ENCODE data around the gene FFAR3. TPM values are rescaled to one million over a fixed set of nuclear protein-coding genes. Genes with fewer than 3 reads are reported as not detected.

The FFAR3 gene
- total and polyA plus RNA-seq, 2 of the 13 experiments (the other 11 are each of a cell fraction or from before 2014, with no cell fraction given), result not detected

- no peak for TF ChIP-seq ZKSCAN8 (CRISPR knock-in tag; IDR thresholded peaks at IDR 0.05; ENCODE audit: borderline replicate concordance)
- TF ChIP-seq ZNF329 (CRISPR knock-in tag; IDR thresholded peaks at IDR 0.05; ENCODE audit: low read depth), result no peak
- TF ChIP-seq ZNF343 (CRISPR knock-in tag; IDR thresholded peaks at IDR 0.05), result no peak
- TF ChIP-seq PHF8 (CRISPR knock-in tag; IDR thresholded peaks at IDR 0.05), result no peak
- 0 out of 2 replicates have a peak, but pooled peaks have one; percentile 32 for TF ChIP-seq SIN3A (IDR thresholded peaks at IDR 0.05; ENCODE audit: borderline replicate concordance, low read depth, low read length)
- TF ChIP-seq MTA1 (CRISPR knock-in tag; IDR thresholded peaks at IDR 0.05; ENCODE audit: borderline replicate concordance), result peak; percentile 31; the same call in 1 of the 2 replicates
- no peak for TF ChIP-seq NFIB (CRISPR knock-in tag; IDR thresholded peaks at IDR 0.05; ENCODE audit: borderline replicate concordance)
- TF ChIP-seq FOXK1 (CRISPR knock-in tag; IDR thresholded peaks at IDR 0.05; ENCODE audit: borderline replicate concordance, low read depth), result no peak
- TF ChIP-seq PAXIP1 (CRISPR knock-in tag; conservative IDR thresholded peaks at IDR 0.05), result peak; percentile 56; the same call in 1 of the 2 replicates
- peak; percentile 50; the same call in 1 of the 2 replicates for TF ChIP-seq ESRRA (CRISPR knock-in tag; IDR thresholded peaks at IDR 0.05; ENCODE audit: low read depth)
- no peak; the same call in 1 of the 2 replicates for TF ChIP-seq ZNF580 (CRISPR knock-in tag; IDR thresholded peaks at IDR 0.05; ENCODE audit: borderline replicate concordance, low read depth)
- TF ChIP-seq ZNF263 (CRISPR knock-in tag; IDR thresholded peaks at IDR 0.05), result no peak
- no peak for TF ChIP-seq ZHX2 (IDR thresholded peaks at IDR 0.05; ENCODE audit: low read depth)
- TF ChIP-seq ZHX2 (CRISPR knock-in tag; IDR thresholded peaks at IDR 0.05; ENCODE audit: borderline replicate concordance), result no peak
- TF ChIP-seq TMF1 (CRISPR knock-in tag; IDR thresholded peaks at IDR 0.05; ENCODE audit: low read depth), result no peak
- TF ChIP-seq TRAFD1 (CRISPR knock-in tag; IDR thresholded peaks at IDR 0.05; ENCODE audit: borderline replicate concordance), result no peak
- TF ChIP-seq HDAC2 (CRISPR knock-in tag; IDR thresholded peaks at IDR 0.05), result peak; percentile 46; the same call in 1 of the 2 replicates
These were observed 37.3 kb downstream of the FFAR3 start (continued) for GRCh38 chr19:35395382-35396199.
